Suppressor macrophage treated with lipopolysaccharide for 1 hour (primary cell): Measurements from ENCODE around the gene TMEM120B.

ENCODE experiments used
- DNase-seq, 3 donors: peaks; one replicate each; pipeline ENCODE4 v3.0.0-alpha.2; 2020 to 2022

The TMEM120B gene

DNA sequence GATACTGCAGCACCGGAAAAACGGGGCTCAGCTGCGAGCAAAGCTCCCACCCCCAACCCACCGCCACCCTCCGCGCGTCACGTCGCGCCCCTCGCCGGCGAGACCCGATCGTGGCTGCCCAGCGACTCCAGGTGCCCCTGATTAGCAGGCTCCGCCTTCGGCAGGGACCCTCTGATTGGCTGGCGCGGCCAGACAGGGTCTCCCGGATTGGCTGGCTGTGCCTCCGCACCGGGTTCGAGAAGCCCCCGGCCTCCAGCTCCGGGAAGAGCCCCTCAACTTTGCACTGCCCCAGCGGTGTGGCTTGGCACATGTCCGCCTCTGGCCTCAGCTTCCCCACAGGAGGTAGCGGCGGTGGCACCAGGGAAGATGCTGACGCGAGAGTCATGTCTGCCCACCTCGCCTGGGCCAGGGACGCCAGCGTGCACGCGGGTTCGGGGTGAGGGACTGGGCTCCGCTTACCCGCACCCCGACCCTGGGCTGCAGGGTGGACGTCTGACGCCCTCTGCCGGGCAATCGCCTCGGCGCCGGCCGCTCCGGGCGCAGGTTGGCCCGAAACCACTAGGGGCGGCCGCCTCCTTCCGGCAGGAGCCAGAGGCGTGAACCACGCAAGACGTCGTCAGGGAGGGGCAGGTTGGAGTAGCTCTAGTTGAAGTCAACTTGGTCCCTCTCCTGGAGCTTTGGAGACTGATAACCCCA, 81.4 kb downstream of the TMEM120B start:
- peak; percentile 95 to 98 (median 97) for DNase-seq

DNA sequence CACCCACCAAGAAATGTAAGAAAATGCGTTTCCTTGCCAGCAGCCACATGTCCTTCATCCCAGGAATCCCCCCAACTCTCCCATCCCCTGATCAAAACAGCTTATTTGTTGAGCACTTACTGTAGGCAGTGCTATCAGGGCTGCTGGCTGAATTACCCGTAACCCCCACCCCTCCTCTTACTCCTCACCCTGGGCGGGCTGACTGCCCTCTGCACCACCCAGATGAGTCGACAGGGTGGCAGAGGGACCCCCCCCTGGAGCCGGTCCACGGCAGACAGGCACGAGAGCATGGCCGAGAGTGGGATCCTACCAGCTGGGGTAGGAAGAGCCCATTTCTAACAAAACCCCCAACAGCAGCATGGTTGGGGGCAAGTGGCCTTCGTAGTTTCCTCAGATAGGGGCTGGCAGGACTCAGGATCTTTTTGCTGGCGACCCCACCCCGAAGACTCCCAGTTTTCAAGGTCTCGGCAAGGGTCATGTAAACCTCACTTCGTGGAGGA, 82.0 kb downstream of the TMEM120B start:
- DNase-seq: no peak

DNA sequence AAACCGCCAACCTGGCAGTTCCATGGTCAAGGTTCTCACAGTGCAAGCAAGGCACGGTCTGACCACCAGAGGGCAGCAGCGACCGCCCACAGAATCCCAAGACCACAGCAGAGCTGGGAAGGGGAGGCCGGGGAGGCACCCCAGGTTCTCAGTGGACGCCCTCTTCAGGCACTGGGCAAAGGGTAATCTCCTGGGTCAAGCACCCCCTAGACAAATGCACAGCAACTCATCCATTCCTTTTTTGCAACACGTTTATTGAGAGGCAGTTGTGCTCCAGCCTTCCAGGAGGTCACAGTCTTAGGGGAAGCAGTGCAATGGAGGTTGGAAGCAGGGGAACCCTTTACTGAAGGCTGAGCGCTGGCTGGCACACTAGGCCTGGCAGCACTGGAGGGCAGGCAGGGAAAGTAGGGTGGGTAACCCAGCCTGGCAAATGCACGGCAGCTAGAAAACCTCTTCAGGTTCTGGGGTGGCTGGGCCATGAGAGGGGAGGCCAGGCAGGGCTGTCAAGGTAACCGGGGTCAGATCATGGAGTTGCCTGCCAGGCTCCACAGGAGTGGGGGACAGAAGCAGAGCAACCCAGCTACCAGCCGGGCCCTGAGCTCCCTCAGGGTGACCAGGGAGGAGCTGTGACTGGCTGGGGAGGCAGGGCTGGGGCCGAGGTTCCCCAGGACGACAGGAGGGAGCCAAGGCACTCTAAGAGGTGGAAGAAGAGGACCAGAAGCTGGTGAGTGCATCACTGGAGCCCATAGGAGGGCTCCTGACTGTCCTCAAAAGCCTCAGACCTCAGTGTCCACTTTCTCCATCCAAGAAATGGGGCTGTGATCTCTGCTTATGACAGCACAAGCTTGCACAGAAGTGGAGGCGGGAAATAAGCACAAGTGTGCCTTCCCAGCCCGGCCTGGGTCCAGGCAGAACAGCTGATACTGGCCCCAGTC, 82.7 kb downstream of the TMEM120B start:
- DNase-seq: peak; percentile 89 to 90 (median 90)

DNA sequence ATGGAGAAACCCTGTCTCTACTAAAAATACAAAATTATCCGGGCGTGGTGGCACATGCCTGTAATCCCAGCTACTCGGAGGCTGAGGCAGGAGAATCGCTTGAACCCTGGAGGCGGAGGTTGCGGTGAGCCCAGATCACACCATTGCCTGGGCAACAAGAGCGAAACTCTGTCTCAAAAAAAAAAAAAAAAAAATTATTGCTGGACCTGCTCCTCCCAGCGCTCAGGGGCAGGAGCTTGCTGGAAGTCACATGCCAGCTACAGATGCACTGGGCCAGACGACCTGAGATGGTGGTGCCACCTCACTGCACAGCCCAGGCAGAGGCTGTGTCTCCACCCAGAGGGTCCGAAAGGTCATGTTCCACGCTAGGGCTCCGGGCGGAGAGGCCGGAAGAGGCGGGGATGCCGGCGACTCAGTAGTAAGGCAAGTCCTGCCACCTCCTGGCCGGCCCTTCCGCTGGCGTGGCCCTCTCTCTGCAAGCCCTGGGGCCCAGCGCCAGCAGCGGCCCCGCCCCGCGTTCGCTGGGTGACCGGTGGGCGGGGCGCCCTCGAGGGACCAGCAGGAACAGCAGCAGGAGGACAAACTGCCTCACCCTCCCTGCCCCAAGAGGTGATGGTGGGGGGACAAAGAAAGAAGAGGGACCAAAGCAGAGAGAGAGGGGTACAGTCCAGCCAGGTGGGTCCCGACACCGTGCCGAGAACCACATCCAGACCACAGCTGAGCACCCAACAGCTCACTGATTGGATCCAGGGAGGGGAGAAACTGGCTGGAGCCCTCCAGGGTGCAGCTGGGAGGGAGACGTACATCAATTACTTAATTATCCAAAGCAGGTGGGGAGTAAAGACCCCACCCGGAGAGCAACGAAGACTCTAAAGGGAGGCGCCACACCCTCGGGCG, 84.6 kb downstream of the TMEM120B start:
- peak; percentile 63 to 80 (median 65) for DNase-seq

GRCh38 chr12:121797937-121798786, 85.6 kb downstream of the TMEM120B start:
- DNase-seq: no peak

- DNase-seq: no peak
Measured at GRCh38 chr12:121798787-121799155, 86.2 kb downstream of the TMEM120B start.

- DNase-seq: peak; percentile 84 to 90 (median 86)
Measured at GRCh38 chr12:121799156-121799841, 86.7 kb downstream of the TMEM120B start.

GRCh38 chr12:121799842-121800693, 87.5 kb downstream of the TMEM120B start:
- peak; percentile 90 to 98 (median 95) for DNase-seq

DNA sequence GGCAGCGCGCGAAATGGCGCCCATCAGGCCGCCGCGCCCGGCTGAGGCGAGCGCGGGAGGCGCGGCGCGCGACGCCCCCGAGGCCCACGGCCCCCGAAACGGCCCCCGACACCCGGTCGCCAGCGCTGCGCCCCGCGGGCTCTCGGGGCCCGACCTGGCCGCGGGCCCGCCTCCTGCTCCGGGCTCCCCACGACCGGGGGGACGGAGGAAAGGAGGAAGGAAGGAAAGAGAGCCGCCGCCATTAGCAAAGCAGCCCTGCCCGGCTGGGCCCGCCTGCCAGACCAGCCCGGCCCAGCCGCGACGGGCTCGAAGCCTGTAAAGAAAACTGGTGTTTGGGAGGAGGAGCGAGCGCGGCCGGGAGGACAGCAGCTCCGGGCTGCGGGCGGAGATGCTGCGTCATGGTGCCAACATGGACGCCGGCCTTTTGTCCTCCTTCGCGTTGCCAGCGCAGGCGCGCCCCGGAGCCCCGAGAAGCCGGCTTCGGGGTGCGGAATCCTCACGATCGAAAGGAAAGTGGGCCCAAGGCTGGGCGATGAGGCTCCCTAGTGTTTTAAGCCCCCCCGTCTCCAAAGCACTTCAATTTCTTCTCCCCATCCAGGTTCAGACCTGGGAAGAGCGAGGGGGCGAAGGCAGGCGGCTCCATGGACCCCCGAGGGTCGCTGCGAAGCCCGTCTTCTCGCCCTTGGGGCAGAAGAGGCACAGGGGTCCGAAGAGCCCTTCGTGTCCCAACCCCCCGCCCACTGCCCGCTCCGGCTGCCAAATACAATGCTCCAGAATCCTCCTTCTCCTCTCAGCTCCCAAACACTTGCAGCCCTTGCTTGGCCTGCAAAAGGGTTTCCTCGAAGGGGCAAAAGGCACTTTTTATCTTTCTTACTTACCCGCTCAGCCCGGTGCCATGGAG, 88.4 kb downstream of the TMEM120B start:
- peak; percentile 77 to 83 (median 79) for DNase-seq

- DNase-seq: peak; percentile 48 to 61 (median 58)
Measured at GRCh38 chr12:121801595-121802484, 89.3 kb downstream of the TMEM120B start.

DNA sequence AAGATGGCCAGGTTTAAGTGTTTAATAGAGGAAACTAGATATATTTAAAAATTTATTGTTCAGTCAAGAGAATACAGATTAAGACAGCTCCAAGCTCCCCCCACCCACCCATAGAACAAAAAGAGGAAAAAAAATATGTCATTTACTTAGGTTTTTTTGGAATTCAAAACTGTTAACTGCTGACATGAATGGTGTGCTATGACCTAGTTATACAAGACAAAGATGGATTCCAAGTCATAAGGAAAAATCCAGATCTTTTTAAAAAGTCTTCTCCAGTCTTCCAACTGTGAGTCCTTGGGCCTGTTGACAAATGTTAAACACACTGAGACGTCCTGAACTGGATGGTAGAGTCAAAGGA, 89.9 kb downstream of the TMEM120B start:
- DNase-seq: no peak

DNA sequence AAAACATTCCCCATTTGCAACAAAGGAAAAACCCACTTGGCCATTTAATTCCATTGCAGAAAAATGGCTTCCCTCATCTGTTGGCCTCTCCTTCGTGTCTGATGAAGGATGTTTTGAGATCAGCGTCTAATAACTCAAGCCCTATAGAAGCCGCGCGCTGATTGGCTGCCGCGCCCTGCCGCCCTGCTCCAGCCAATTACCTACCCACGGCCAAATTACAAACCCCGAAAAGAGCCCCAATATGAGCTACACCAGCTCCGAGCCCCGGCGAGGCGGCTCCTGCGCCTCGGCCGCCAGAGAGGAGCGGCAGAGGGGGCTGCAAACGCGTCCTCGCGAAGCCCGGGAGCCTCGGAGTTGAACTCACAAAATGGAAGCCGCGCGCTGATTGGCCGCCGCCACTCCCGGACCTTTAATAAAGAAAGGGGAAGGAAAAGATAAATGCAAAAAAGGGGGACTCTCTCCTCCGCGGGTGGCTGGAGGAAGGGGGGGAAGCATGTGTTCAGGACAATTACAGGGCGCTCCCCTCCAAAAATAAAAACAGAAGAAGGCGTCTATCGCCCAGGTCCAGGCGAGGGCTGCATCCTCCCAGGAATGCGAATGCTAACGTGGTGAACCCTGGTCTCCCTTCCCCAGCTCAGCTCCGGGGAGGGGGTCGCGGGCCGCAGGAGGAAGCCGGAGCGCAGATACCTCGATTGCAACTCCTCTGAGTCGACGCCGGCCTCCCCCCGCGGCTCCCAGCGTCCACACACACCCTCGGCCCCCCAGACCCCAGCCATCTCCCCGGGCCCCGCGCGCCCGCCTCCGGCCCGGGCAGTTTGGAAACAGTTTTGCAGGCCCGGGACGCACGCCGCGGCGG, 90.5 kb downstream of the TMEM120B start:
- DNase-seq: peak; percentile 95 to 96 (median 95)

GRCh38 chr12:121803861-121804416, 91.4 kb downstream of the TMEM120B start, which contains the start of gene SETD1B:
SETD1B (plus strand) TSS chr12:121804009; CDS start chr12:121804738, 729 bp downstream.
- peak; percentile 53 to 78 (median 57) for DNase-seq

GRCh38 chr12:121804417-121805111, 92.0 kb downstream of the TMEM120B start:
- peak; percentile 63 to 78 (median 66) for DNase-seq

DNA sequence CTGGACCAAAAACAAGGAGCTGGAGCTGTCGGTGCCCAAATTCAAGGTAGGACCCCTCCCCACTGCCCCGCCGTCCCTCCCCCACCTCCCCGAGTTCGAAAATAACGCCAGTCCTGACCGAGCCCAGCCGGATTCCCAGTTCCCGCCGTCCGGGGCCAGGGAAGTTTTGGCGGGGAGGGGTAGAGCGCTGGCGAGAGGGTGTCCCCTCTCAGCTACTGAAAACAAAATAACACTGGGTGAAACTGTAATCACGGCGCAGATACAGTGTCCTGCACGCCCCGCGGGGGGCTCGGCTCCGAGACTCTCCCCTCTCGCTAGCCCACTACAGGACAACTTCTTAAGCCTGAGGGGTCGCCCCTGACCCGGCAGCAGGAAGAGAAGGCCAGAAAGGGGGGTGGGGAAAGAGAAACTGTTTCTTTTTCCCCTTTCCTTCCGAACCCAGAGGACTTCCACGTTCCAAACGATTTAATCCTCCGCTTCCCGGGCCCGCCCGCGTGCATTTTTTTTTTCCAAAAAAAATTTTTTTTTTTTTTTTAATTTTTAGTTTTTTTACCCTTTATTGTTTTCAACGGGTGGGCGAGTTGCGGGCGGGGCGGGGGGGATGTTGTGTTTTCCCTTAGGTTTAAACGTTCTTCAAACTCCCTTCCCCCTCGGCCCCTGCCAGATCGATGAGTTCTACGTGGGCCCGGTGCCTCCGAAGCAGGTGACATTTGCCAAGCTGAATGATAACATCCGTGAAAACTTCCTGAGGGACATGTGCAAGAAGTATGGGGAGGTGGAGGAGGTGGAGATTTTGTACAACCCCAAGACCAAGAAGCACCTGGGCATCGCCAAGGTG, 92.8 kb downstream of the TMEM120B start:
- peak in 2 of 3 donors; percentile 35 to 54 for DNase-seq
